HL-60 (cell line): ENCODE measurements around the gene SH3GL2.

Experiments used
- CTCF ChIP-seq: IDR thresholded peaks from one replicate; pipeline ENCODE4 v1.5.1; 2011; ENCODE audit warnings: low read length, control low read depth, inconsistent platforms; ENCODE audit not compliant: insufficient read depth
- REST ChIP-seq: IDR thresholded peaks from 2 replicates; pipeline ENCODE4 v1.6.1; 2012; ENCODE audit warnings: low read depth; ENCODE audit not compliant: insufficient replicate concordance

DNA sequence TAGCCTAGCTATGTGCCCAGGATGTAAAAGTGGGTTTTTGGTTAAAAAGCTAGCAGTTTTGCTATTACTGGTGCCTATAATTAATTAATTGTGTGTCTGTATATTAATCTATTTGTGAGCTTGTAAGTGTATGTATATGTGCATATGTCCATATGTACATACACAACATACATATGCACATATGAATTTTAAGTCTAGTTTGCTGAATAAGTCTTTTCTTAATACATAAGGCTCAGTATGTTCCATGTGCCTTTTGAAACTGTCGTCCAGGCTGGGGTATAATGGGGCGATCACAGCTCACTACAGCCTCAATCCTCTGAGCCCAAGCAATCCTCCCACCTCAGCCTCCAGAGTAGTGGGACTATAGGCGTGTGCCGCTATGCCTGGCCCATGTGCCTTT lies 10.1 kb downstream of the SH3GL2 start:
- no peak for TF ChIP-seq CTCF
- TF ChIP-seq REST: no peak
